WI38 (cell line): Measurements from ENCODE around the gene CLCN4.

Experiments
- H3K4me3 ChIP-seq: 2 replicates; pipeline ENCODE4 v1.5.1; 2011; ENCODE audit warnings: low read depth, mild to moderate bottlenecking, control low read depth, low read length
- TF ChIP-seq, protein P1 (sequence below): IDR thresholded peaks from 2 replicates; pipeline ENCODE4 v1.5.1; 2012; ENCODE audit warnings: low read depth, mild to moderate bottlenecking, control low read depth, low read length

Gene CLCN4

GRCh38 chrX:10111364-10112148 lies 45.2 kb upstream of the CLCN4 start:
- H3K4me3 ChIP-seq, result no peak overlapping the region
- TF ChIP-seq, protein P1, sequence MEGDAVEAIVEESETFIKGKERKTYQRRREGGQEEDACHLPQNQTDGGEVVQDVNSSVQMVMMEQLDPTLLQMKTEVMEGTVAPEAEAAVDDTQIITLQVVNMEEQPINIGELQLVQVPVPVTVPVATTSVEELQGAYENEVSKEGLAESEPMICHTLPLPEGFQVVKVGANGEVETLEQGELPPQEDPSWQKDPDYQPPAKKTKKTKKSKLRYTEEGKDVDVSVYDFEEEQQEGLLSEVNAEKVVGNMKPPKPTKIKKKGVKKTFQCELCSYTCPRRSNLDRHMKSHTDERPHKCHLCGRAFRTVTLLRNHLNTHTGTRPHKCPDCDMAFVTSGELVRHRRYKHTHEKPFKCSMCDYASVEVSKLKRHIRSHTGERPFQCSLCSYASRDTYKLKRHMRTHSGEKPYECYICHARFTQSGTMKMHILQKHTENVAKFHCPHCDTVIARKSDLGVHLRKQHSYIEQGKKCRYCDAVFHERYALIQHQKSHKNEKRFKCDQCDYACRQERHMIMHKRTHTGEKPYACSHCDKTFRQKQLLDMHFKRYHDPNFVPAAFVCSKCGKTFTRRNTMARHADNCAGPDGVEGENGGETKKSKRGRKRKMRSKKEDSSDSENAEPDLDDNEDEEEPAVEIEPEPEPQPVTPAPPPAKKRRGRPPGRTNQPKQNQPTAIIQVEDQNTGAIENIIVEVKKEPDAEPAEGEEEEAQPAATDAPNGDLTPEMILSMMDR, result no peak

DNA sequence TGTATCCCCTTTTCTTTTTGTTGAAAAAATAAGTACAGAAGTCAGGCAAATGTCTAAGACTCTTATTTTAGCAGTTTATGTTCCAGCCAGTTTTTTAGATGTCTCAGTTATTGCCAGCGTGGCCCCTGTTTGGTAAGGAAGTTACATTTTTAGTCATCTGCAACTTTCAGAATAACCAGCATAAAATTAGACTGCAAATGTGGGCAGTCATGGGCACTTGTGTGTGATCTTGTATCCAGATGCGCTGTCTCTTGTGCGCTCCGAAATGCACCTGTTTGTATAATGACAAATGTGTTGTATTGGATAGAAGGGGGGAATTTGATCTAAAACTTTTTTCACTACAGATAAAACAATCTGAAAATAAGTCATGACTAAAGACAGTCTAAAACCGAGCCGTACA lies 44.3 kb upstream of the CLCN4 start:
- H3K4me3 ChIP-seq, result no peak overlapping the region
- TF ChIP-seq, protein P1, result no peak

- no peak overlapping the region for H3K4me3 ChIP-seq
- TF ChIP-seq, protein P1, result no peak
Observed at GRCh38 chrX:10115082-10115481, 41.7 kb upstream of the CLCN4 start.

- TF ChIP-seq, protein P1, result no peak
- H3K4me3 ChIP-seq, result no peak overlapping the region
Observed at GRCh38 chrX:10117301-10117700, 39.5 kb upstream of the CLCN4 start.

GRCh38 chrX:10117864-10118377 lies 38.9 kb upstream of the CLCN4 start:
- H3K4me3 ChIP-seq, result no peak overlapping the region
- TF ChIP-seq, protein P1, result no peak

- no peak overlapping the region for H3K4me3 ChIP-seq
- TF ChIP-seq, protein P1, result no peak
Observed at GRCh38 chrX:10118530-10118929, 38.2 kb upstream of the CLCN4 start.

- TF ChIP-seq, protein P1, result peak; percentile 99
- no peak overlapping the region for H3K4me3 ChIP-seq
Observed at GRCh38 chrX:10119399-10119990, 37.3 kb upstream of the CLCN4 start.
